GM12875 (cell line): ENCODE data around the gene HLA-G.

ENCODE experiments used
- H3K4me3 ChIP-seq: one replicate; pipeline ENCODE4 v1.5.1; 2011; ENCODE audit warnings: low read depth, low read length, control low read depth
- TF ChIP-seq, protein P1 (sequence below): IDR thresholded peaks from 2 replicates; pipeline ENCODE4 v1.5.1; 2011; ENCODE audit warnings: low read depth, mild to moderate bottlenecking, control low read depth, inconsistent platforms, low read length, moderate library complexity, borderline replicate concordance; ENCODE audit not compliant: insufficient read depth

Gene HLA-G

DNA sequence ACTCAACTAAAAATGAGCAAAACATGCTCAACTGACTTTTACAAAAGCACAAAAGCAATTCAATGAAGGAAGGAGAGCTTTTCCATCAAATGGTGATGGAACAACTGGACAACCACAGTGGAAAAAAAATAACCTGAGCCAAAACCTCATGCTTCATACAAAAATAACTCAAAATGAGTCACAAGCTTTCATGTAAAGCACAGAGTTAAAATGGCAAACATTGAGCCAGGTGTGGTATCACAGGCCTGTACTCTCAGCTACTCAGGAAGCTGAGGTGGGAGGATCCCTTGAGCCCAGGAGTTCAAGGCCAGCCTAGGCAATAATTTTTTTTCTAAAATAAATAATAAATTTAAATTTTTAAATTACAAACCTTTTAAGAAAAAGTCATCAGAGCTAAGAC lies 18.4 kb upstream of the HLA-G start:
- no peak overlapping the region for H3K4me3 ChIP-seq
- TF ChIP-seq, protein P1, sequence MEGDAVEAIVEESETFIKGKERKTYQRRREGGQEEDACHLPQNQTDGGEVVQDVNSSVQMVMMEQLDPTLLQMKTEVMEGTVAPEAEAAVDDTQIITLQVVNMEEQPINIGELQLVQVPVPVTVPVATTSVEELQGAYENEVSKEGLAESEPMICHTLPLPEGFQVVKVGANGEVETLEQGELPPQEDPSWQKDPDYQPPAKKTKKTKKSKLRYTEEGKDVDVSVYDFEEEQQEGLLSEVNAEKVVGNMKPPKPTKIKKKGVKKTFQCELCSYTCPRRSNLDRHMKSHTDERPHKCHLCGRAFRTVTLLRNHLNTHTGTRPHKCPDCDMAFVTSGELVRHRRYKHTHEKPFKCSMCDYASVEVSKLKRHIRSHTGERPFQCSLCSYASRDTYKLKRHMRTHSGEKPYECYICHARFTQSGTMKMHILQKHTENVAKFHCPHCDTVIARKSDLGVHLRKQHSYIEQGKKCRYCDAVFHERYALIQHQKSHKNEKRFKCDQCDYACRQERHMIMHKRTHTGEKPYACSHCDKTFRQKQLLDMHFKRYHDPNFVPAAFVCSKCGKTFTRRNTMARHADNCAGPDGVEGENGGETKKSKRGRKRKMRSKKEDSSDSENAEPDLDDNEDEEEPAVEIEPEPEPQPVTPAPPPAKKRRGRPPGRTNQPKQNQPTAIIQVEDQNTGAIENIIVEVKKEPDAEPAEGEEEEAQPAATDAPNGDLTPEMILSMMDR: no peak

DNA sequence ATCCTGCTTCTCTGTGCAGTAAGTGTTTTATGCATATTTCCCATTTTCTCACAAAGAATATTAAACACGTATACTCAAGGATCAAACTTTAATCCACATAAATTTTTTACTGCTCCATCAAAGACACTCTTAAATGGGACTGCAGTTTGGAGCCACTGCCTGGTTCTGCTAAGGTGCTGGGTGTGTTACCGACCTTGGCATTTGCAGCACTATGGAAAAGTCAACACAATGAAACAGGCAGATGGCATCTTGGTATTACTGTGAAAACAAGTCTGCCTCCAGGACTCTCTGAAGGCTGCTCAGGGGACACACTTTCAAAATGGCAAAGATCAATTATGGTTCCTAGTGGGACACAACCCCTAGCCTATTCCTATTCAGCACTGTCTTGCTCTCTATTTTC lies 17.3 kb upstream of the HLA-G start:
- H3K4me3 ChIP-seq: no peak overlapping the region
- TF ChIP-seq, protein P1: no peak

DNA sequence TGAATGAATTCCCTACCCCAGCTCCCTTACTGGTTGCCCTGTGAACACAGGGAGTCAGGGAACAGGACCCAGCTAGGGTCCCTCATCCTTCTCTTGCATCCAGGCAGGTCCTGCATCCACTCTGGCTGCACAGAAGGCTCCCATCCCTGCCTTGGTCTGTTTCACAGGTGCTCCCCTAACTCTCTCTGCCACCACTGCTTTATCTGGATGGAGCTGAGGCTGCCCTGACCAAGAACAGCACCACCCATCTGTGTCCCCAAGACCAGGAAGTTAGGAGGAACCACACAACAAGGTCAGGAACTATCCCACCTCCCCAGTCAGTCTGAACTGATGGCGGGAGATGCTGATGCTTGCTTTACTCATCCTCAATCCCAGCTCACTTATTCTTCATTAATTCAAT lies 16.2 kb upstream of the HLA-G start:
- TF ChIP-seq, protein P1: no peak
- H3K4me3 ChIP-seq: no peak overlapping the region

DNA sequence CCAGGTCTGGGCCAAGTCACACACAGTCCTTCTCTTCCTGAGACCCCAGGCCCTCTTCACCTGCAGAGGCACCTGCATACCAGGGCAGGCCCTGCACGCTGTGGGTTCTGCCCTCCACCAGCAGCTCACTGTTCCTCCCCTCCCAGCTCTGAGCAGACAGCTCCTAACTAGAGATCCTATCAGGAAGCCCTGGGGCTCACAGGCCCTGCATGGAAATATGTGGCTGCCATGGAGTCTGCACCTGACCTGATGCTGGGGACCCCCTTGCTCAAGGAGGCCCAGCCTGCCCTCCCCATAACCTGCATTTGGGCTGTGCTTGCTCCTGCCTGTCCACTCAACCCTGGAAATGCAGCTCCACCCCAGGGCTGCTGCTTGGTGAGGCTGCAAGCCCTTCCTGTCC lies 14.6 kb upstream of the HLA-G start:
- no peak overlapping the region for H3K4me3 ChIP-seq
- TF ChIP-seq, protein P1: no peak

DNA sequence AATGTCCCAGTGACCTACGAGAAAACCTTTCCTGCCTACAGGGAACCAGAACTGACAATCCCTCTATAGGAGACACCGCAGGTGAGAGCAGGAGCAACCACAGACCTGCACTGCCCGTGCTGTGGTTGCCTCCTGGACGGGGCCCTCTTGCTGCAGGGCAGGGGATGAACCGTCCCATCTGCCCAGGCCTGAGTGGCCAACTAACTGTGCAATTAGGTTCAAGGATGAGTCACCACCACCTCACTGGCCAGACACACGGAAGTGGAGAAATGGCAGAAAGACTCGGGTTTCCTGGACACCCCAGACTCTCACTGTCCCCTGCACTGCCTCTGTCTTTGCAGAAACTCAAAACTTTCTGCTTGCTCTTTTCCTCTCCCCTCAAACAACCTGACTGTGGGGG lies 13.8 kb upstream of the HLA-G start:
- TF ChIP-seq, protein P1: no peak
- H3K4me3 ChIP-seq: no peak overlapping the region

DNA sequence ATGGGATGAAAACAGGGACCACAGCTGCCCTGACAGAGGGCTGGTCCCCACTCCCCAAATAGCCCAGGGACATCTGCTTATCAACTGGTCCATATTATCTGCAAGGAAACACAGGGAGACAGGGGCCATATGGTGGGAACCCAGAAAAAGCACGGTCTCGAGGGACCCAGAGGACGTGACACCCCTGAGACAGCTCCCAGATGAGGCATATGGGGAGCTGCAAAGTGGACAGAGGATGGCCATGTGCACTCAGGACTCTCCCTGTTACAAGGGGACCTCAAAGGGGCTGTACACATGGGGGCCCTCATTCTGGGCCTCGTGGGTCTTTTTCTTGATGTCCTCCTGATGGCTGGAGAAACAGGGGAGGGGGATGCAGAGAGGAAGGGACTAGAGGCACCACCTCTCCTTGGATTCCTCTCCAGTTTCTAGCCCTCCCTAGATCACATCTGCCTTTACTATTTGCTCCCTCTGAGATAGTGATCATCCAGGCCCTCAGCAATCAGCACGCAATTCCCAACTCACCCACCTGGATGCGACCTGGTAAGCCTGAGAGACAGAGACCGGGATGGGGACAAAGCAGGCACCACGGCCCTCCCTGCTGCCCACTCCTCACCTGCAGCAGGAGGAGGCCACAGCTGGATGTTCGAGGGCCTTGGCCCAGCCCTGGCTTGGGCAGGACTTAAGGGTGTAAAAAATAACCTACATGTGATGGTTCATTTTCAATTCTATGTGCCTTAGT lies 13.1 kb upstream of the HLA-G start:
- H3K4me3 ChIP-seq: no peak overlapping the region
- TF ChIP-seq, protein P1: no peak

DNA sequence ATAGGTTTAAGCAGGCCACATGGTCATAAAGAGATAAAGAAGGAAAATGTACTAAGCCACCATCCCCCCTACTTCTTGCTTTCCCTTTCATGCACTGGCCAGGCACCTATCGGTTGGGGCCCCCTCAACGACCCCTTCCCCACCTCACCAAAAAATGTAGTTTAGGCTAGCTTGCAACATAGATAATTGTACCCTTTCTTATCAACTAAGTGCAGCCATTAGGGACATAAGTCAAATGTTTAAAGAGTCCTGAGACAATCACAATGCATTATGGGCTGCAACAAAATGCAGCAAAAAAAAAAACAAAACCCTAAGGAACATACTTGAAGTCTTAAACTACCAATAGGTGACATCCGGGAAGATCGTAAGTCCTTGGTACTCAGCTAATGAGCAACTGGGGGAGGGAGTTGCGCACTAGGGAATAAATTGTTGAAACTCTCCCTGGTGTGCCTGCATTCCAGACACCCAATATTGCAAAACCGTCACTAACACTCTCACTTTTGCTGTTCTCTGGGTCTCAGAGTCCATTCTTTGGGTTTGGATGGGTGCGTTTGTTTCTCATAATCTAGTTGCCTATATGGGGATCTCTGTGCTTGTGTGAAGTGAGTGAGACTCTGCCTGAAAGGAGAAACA lies 12.4 kb upstream of the HLA-G start:
- TF ChIP-seq, protein P1: no peak
- no peak overlapping the region for H3K4me3 ChIP-seq
